Naive thymus-derived CD8-positive, alpha-beta T cell (primary cell): ENCODE measurements around the gene SLC38A8. TPM values are rescaled to one million over a fixed set of nuclear protein-coding genes. Genes with fewer than 3 reads are reported as not detected.

Experiments used
- ATAC-seq, 2 donors: fragments of 150-1000 bp; cut with Tn5 transposase in 1 of 2; sonication (Bioruptor Pico), chemical (Tn5 transposase) in 1 of 2; 1 replicate in 1 of 2; 2 replicates in 1 of 2; pipeline ENCODE4 v1.10.0; 2021; ENCODE audit warnings: mild to moderate bottlenecking in 2 of 2, moderate library complexity in 2 of 2
- POLR2A ChIA-PET: fragments of 350-600 bp; sonication (Branson Sonifier 250); formaldehyde crosslinking; loops from one replicate; lab custom pipeline; 2021; ENCODE audit warnings: antibody characterized with exemption; lab: Charles Lee
- DNase-seq, 10 donors: peaks; one replicate each; pipeline versions ENCODE4 v3.0.0 to v3.0.0-alpha.2; 2020 to 2022
- H3K27ac Mint-ChIP-seq, 10 donors: one replicate each; pipeline ENCODE4 v1.8.0; 2020 to 2022; ENCODE audit warnings: mild to moderate bottlenecking in 10 of 10, mixed read lengths in 10 of 10, moderate library complexity in 4 of 10, inconsistent platforms in 1 of 10
- H3K27me3 Mint-ChIP-seq, 5 donors: one replicate each; pipeline ENCODE4 v1.8.0; 2021 to 2022; ENCODE audit warnings: mixed read lengths in 5 of 5
- H3K36me3 Mint-ChIP-seq, 3 donors: one replicate each; pipeline ENCODE4 v1.8.0; 2020 to 2022; ENCODE audit warnings: mixed read lengths in 3 of 3, mild to moderate bottlenecking in 2 of 3, inconsistent platforms in 1 of 3
- H3K4me1 Mint-ChIP-seq, 4 donors: one replicate each; pipeline ENCODE4 v1.8.0; 2021 to 2022; ENCODE audit warnings: mixed read lengths in 4 of 4
- H3K4me3 Mint-ChIP-seq, 10 donors: one replicate each; pipeline ENCODE4 v1.8.0; 2020 to 2022; ENCODE audit warnings: mild to moderate bottlenecking in 10 of 10, mixed read lengths in 10 of 10, moderate library complexity in 6 of 10, inconsistent platforms in 1 of 10
- H3K9me3 Mint-ChIP-seq, 9 donors: one replicate each; pipeline ENCODE4 v1.8.0; 2020 to 2022; ENCODE audit warnings: mixed read lengths in 9 of 9, mild to moderate bottlenecking in 3 of 9, inconsistent platforms in 1 of 9, moderate library complexity in 1 of 9
- polyA plus RNA-seq, 3 donors: library from polyadenylated mRNA; unstranded; fragments of 300-500 nt; fragmentation: Illumina TruSeq; gene quantifications; one replicate each; pipeline ENCODE4 v1.2.3, GENCODE V29; 2021
- total RNA-seq, 8 experiments: library from RNA in 2 of 8; stranded (reverse) in 2 of 8; gene quantifications; one replicate each; pipeline ENCODE4 v1.2.3 and lab custom pipeline; 2021 to 2026

SLC38A8 gene
- total and polyA plus RNA-seq, 5 experiments from 2014 or later: not detected

DNA sequence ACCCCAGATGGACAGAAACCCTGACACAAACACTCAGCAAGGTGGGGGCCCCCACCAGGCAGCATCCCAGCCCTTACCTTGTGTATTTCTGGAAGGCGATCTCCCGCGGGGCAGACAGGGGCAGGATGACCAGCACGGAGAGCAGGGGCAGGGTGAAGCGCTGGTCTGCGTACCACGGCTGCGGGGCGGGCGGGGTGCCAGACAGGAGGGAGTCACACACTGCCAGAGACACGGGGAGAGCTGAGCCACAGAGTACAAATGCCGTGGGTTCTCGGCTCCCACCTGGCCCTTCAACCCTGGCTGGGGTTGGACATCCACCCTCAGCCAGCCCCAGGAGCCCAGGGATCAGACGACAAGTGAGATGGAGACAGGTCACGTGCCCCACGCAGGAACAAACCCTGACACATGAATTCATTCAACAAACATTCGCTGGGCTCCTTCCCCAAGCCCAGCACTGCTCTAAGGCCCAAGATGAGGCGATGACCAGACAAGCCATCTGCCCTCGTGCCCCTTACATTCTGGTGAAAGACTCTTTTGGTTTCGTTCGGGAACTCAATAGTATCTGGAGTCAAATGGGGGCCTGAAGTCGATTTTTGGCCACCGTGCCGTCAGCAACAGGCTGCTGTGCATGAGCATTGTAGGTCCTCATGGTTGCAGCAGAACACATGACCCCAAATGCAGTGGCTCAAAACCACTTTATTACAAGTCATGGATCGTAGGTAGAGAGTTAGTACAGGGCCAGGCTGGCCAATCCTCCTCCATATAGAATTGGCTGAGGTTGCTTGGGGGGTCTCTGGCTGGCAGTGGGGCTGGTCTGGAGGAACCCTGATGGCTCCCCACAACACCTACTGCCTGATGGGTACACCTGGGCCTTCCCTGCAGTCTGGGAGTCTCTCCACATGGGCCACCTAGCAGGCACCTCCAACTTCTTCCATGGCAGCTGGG is 9.1 kb downstream of the SLC38A8 start:
- POLR2A ChIA-PET: no interaction called here
- peaks cover 0 to 7% (median 4%) of the 10 kb centered on the region in 9 donors for H3K9me3 Mint-ChIP-seq
- H3K4me3 Mint-ChIP-seq: no peak overlapping the region
- H3K27ac Mint-ChIP-seq: peak overlapping the region in 1 of 10 donors; percentile 34
- H3K4me1 Mint-ChIP-seq: peaks cover 5 to 13% (median 10%) of the 10 kb centered on the region in 4 donors
- peaks cover 5 to 26% (median 16%) of the 10 kb centered on the region in 5 donors for H3K27me3 Mint-ChIP-seq
- H3K36me3 Mint-ChIP-seq: peaks cover 0 to 9% (median 0%) of the 10 kb centered on the region in 3 donors
- no peak for ATAC-seq
- DNase-seq: no peak

DNA sequence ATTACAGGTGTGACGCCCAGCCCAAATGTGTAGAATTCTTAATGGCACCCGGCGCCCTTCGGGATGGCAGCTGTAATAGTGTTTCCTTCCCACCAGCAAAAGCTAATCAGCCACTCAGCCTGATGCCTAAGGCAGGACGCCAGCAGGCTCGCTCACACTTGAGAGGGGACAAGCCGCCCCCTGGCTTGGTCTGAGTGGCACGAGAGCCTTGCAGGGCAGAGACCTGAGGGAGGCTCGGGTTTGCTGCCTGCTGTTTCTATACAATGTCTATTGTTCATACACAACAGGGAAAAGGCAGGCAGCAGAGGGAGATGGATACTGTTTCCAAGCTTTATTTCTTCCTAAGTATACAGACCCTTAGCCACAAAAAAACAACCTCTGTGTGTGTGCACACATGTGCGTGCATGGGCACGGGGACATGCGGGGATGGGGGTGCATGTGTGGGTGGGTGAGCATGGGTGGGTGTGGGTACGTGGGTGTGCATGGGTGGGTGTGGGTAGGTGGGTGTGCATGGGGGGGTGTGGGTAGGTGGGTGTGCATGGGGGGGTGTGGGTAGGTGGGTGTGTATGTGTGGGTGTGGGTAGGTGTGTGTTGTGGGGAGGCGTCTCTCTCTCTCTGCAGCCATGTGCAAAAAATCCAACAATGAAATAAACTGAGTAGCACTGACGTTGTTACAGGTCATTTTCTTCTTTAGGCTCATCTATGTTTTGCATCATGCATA is 10.0 kb downstream of the SLC38A8 start:
- Mint-ChIP-seq H3K9me3 (peaks cover 0 to 7% (median 4%) of the 10 kb centered on the region in 9 donors), H3K4me3 (no peak overlapping the region), H3K27ac (peak overlapping the region in 1 of 10 donors; percentile 34), H3K27me3 (peaks cover 8 to 35% (median 21%) of the 10 kb centered on the region in 5 donors), H3K4me1 (peaks cover 5 to 13% (median 10%) of the 10 kb centered on the region in 4 donors), H3K36me3 (peaks cover 0 to 9% (median 0%) of the 10 kb centered on the region in 3 donors)
- no peak for ATAC-seq
- DNase-seq: no peak
- POLR2A ChIA-PET: no interaction called here

DNA sequence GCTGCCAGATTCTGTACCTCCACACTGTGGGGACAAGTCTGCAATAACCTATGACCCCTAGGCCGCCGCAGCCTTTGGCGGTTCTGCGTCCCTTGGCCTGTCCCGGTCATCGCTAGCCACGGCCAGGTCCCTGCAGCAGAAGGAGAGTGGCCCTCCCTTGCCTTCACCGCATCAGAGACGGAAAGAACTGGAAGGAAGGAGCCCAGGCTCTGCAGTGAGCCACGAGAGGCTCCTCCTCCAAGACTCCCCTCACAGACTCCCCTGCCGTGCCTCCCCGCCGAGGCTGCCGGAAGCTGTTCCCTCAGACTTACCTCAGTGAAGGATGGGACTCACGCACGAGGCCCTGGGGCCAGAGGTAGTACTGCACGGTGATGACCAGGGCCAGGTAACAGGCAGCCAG is 11.0 kb downstream of the SLC38A8 start:
- ATAC-seq: no peak
- Mint-ChIP-seq H3K4me3 (no peak overlapping the region), H3K27me3 (peaks cover 11 to 46% (median 26%) of the 10 kb centered on the region in 5 donors), H3K9me3 (peaks cover 0 to 7% (median 4%) of the 10 kb centered on the region in 9 donors), H3K36me3 (peaks cover 0 to 9% (median 0%) of the 10 kb centered on the region in 3 donors), H3K27ac (peak overlapping the region in 1 of 10 donors; percentile 22), H3K4me1 (peaks cover 5 to 13% (median 10%) of the 10 kb centered on the region in 4 donors)
- POLR2A ChIA-PET: no interaction called here
- DNase-seq: no peak

DNA sequence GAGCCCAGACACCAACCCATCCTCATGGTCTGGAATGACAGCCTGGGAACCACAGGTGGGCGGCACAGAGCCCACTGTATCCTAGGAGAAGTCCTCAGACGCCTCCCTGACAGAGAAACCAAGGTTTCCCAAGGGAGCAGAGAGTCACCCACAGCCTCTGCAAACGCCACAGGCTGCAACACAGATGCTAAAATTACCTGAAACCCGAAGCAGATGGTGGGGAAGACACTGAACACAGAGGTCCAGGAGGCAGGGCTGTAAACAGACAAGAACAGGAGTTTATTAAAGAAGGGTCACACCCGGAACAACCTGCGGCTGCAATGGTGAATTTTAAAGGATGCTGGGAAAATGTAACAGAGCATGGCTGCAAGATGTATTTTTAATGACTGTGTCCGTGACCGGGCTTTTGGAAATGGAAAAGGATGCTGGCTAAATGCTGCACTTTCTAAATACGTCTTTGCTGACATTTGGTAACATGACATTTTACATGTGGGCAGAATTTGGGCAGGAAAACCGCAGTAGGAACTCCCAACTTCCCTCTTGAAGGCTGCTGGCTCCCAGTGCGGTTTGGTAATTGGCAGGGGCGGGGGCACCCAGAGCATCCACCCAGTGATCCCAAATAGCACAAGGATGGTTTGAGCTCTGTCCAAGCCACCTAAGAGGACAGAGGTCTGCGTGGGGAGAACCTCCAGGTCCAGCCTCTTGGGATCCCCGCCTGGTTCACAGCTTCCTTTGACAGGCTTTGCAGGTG is 13.1 kb downstream of the SLC38A8 start:
- H3K4me3 Mint-ChIP-seq: no peak overlapping the region
- H3K27me3 Mint-ChIP-seq: peaks cover 11 to 59% (median 28%) of the 10 kb centered on the region in 5 donors
- H3K27ac Mint-ChIP-seq: peak overlapping the region in 1 of 10 donors; percentile 6
- H3K36me3 Mint-ChIP-seq: no peaks in the 10 kb centered on the region
- POLR2A ChIA-PET: no interaction called here
- no peaks in the 10 kb centered on the region for H3K9me3 Mint-ChIP-seq
- H3K4me1 Mint-ChIP-seq: peaks cover 5 to 13% (median 10%) of the 10 kb centered on the region in 4 donors
- ATAC-seq (no peak), DNase-seq (no peak)

DNA sequence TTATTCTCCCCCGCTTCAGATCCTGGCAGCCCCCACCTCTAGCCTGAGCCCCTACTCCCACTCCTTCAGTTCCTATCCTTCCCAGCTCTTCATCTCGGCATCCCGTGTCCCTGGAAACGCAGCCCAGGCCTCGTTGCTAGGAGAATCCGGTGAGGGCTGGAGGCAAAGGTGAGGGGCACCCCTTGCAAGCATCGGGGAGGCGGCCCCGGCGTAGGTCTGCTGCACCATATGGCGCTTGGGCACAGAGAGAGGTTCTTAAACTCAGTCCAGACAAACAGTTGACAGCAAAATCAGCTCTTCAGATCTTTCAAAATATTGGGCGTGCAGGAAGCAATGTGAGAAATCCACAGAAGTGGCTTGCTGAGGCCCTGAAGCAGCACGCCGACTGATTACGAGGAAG is 15.0 kb downstream of the SLC38A8 start:
- H3K27ac Mint-ChIP-seq: peak overlapping the region in 1 of 10 donors; percentile 42
- POLR2A ChIA-PET: no interaction called here

DNA sequence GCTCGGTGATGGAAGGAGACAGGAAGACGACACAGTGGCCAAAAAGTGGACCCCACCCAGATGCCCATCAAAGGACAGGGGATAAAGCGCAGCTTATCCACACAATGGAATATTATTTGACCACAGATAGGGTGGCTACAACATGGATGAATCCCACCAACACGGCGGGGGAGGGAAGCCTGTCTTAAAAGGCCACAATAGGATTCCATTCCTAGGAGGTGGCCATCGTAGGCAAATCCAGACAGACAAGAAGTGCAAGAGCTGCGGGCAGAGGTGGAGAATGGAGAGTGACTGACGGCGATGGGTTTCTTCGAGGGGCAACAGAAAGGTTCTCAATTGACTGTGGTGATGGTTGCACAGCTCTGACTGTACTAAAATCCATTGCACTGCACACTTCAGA is 16.0 kb downstream of the SLC38A8 start:
- Mint-ChIP-seq H3K27me3 (peaks cover 11 to 72% (median 39%) of the 10 kb centered on the region in 5 donors), H3K4me3 (no peak overlapping the region)

More for the DNA sequence above, 15.0 kb downstream of the SLC38A8 start:
- H3K4me3 Mint-ChIP-seq: no peak overlapping the region
- H3K27me3 Mint-ChIP-seq: peaks cover 11 to 68% (median 33%) of the 10 kb centered on the region in 5 donors
- peaks cover 0 to 4% (median 0%) of the 10 kb centered on the region in 9 donors for H3K9me3 Mint-ChIP-seq
- DNase-seq (no peak), ATAC-seq (no peak)
- no peaks in the 10 kb centered on the region for H3K36me3 Mint-ChIP-seq
- peaks cover 5 to 13% (median 10%) of the 10 kb centered on the region in 4 donors for H3K4me1 Mint-ChIP-seq

DNA sequence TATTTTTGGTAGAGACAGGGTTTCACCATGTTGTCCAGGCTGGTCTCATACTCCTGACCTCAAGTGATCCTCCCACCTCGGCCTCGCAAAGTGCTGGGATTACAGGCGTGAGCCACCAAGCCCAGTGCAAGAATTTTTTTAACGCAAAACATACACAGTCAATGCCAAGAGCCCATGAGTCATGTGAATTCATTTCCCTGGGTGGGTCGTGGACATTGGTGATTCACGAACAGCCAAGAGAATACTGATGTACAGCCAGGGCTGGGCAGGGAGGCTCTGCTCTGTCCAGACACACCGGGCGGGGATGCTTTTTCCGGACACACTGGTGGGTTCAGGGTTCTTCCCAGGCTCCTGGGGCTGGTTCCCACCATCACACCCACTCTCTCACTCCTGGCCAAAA is 17.7 kb downstream of the SLC38A8 start:
- peaks cover 0 to 26% (median 10%) of the 10 kb centered on the region in 9 donors for H3K9me3 Mint-ChIP-seq
- H3K27ac Mint-ChIP-seq: no peak overlapping the region
- H3K4me1 Mint-ChIP-seq: peaks cover 3 to 10% (median 8%) of the 10 kb centered on the region in 4 donors
- POLR2A ChIA-PET: no interaction called here
- peaks cover 7 to 54% (median 38%) of the 10 kb centered on the region in 5 donors for H3K27me3 Mint-ChIP-seq
- no peak overlapping the region for H3K4me3 Mint-ChIP-seq
- ATAC-seq (no peak), DNase-seq (no peak)
- peaks cover 0 to 8% (median 0%) of the 10 kb centered on the region in 3 donors for H3K36me3 Mint-ChIP-seq

More for the DNA sequence above, 16.0 kb downstream of the SLC38A8 start:
- ATAC-seq (no peak), DNase-seq (no peak)
- Mint-ChIP-seq H3K9me3 (peaks cover 0 to 10% (median 3%) of the 10 kb centered on the region in 9 donors), H3K4me1 (peaks cover 5 to 13% (median 10%) of the 10 kb centered on the region in 4 donors), H3K27ac (no peak overlapping the region), H3K36me3 (peaks cover 0 to 4% (median 0%) of the 10 kb centered on the region in 3 donors)
- POLR2A ChIA-PET: no interaction called here

DNA sequence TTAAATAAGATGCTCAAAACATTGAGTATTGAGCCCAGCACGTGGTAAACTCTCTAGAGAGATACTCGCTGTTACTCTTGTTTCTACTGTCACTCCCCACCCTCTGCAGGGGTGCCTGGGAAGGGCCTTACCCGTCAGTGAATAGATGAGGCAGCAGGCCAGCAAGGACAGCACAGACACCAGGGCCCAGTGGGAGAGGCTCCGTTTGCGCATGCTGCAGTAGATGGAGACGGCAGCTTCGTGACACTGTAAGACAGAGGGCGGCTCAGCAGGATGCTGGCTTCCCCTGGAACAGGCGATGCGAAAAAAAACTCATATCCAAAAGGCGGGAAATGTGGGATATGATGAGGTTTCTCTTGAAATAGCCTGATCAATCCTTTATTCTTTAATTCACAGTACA is 20.0 kb downstream of the SLC38A8 start:
- no peak overlapping the region for H3K4me3 Mint-ChIP-seq
- H3K4me1 Mint-ChIP-seq: no peaks in the 10 kb centered on the region
- peaks cover 5 to 40% (median 30%) of the 10 kb centered on the region in 5 donors for H3K27me3 Mint-ChIP-seq
- H3K36me3 Mint-ChIP-seq: peaks cover 0 to 14% (median 0%) of the 10 kb centered on the region in 3 donors
- peaks cover 5 to 41% (median 13%) of the 10 kb centered on the region in 9 donors for H3K9me3 Mint-ChIP-seq
- DNase-seq: no peak
- H3K27ac Mint-ChIP-seq: no peak overlapping the region
- ATAC-seq: no peak
- POLR2A ChIA-PET: no interaction called here

DNA sequence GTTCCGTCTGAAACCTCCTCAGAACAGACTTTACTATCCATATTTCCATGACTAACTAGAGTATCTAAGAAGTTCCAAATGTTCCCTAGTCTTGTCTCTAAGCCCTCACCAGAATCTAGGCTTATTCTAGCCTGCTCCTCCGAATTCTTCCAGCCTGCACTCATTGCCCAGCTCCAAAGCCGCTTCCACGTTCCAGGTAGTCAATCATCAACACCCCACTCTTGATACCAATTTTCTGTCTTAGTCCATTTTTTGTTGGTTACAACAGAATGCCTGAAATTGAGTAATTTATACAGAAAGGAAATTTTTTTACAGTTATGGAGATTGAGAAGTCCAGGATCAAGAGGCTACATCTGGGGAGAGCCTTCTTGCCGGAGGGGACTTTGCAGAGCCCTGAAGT is 21.1 kb downstream of the SLC38A8 start:
- no peak overlapping the region for H3K27ac Mint-ChIP-seq
- H3K36me3 Mint-ChIP-seq: peaks cover 0 to 14% (median 0%) of the 10 kb centered on the region in 3 donors
- H3K4me1 Mint-ChIP-seq: no peaks in the 10 kb centered on the region
- ATAC-seq: no peak
- POLR2A ChIA-PET: no interaction called here
- H3K9me3 Mint-ChIP-seq: peaks cover 5 to 41% (median 13%) of the 10 kb centered on the region in 9 donors
- DNase-seq: no peak
- H3K27me3 Mint-ChIP-seq: peaks cover 2 to 34% (median 21%) of the 10 kb centered on the region in 5 donors
- H3K4me3 Mint-ChIP-seq: no peak overlapping the region

DNA sequence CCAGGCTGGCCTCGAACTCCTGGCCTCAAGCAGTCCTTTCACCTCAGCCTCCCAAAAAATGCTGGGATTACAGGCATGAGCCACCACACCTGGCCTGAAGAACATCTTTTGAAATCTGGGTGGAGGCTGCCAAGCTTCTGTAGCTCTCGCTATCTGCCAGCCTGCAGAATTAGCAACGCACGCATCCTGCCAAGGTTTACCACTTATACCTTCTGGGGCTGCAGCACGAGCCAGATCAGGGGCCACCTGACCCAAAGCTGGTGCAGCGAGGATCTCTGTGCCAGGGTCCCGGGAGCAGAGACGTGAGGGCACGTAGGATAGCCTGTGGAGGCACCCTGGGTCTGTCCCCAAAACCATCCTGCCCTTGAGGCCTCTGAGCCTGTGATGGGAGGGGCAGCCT is 22.2 kb downstream of the SLC38A8 start:
- no peak overlapping the region for H3K4me3 Mint-ChIP-seq
- no peak for DNase-seq

DNA sequence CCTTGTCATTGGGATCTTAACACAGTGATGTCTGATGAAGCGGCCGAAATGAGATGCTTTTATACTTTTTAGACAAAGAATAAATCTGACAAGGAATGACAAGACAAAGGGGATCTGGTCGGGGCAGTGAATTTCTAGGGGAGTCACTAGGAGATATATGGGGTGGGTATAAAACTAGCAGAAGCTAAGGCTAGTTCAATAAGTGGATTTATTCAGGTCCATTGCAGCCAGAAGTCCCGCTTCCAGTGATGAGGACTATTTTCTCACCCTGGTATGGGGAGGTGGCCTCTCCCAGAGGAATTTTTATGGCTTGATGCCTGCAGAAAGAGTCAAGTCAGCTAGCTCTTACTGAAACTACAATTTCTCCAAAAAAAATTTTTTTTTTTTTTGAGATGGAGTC is 23.9 kb downstream of the SLC38A8 start:
- POLR2A ChIA-PET: no interaction called here
- Mint-ChIP-seq H3K4me1 (peaks cover 7 to 12% (median 9%) of the 10 kb centered on the region in 4 donors), H3K27ac (no peak overlapping the region), H3K27me3 (peaks cover 2 to 30% (median 10%) of the 10 kb centered on the region in 5 donors), H3K4me3 (no peak overlapping the region), H3K9me3 (peaks cover 5 to 41% (median 13%) of the 10 kb centered on the region in 9 donors), H3K36me3 (peaks cover 0 to 14% (median 0%) of the 10 kb centered on the region in 3 donors)
- ATAC-seq (no peak), DNase-seq (no peak)

More for the DNA sequence above, 22.2 kb downstream of the SLC38A8 start:
- no peak for ATAC-seq
- peaks cover 0 to 14% (median 0%) of the 10 kb centered on the region in 3 donors for H3K36me3 Mint-ChIP-seq
- H3K27ac Mint-ChIP-seq: no peak overlapping the region
- H3K27me3 Mint-ChIP-seq: peaks cover 2 to 30% (median 13%) of the 10 kb centered on the region in 5 donors
- peaks cover 5 to 41% (median 13%) of the 10 kb centered on the region in 9 donors for H3K9me3 Mint-ChIP-seq
- H3K4me1 Mint-ChIP-seq: no peaks in the 10 kb centered on the region
- POLR2A ChIA-PET: no interaction called here

DNA sequence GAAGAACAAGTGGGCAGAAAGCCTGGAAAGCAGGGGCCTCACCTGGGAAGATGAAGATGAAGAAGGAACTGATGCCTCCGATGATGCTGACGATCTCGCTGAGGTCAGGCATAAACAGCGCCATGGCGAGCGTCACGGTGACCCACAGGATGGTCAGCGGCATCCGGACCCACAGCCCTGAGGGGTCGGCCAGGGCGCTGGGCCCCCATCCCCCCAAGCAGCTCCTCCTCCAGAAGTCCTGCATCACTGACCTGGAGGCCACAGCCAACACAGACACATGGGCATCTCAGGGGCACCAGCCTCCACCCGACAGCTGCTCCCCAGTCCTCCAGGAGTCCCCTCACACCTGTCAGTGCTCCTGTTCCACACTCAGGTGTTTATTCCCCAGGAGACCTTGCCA is 26.1 kb downstream of the SLC38A8 start:
- ATAC-seq (no peak), DNase-seq (no peak)
- Mint-ChIP-seq H3K9me3 (peaks cover 3 to 31% (median 8%) of the 10 kb centered on the region in 9 donors), H3K4me3 (no peak overlapping the region), H3K27ac (no peak overlapping the region), H3K27me3 (peaks cover 0 to 13% (median 4%) of the 10 kb centered on the region in 5 donors), H3K36me3 (peaks cover 0 to 9% (median 0%) of the 10 kb centered on the region in 3 donors), H3K4me1 (peaks cover 7 to 12% (median 9%) of the 10 kb centered on the region in 4 donors)
- POLR2A ChIA-PET: no interaction called here
